ENCODE measurements around the gene EEF1G.
"Not testable (repeated sequence)": the region's sequence is repeated elsewhere in the genome, so short reads cannot be mapped to it uniquely, and the experiment has no call there.

The EEF1G gene

GRCh38 chr11:62573592-62574362 lies at the start of gene EEF1G:
EEF1G (minus strand) TSS chr11:62573891; CDS start chr11:62573842, 49 bp downstream.
- Histone ChIP-seq H3K36me3 (ENCODE audit: insufficient read depth, low read length) (peaks cover 54% of the 10 kb centered on the region), H3K27me3 (ENCODE audit: control insufficient read depth in 1 of 2, insufficient read depth in 2 of 2, low read length in 2 of 2) (no peaks in the 10 kb centered on the region), H3K4me3 (ENCODE audit: low read depth in 1 of 2, low read length in 2 of 2) (peak within 1 kb of the TSS; percentile 79 to 96), H3K27ac (ENCODE audit: low read depth, low read length) (peak within 1 kb of the TSS; percentile 94), H3K4me1 (ENCODE audit: insufficient read depth, low read length) (peaks cover 23% of the 10 kb centered on the region), H3K9me3 (ENCODE audit: low read length) (no peaks in the 10 kb centered on the region), H3K9ac (ENCODE audit: low read length) (peak within 1 kb of the TSS; percentile 86)

GRCh38 chr11:62622476-62623089 lies 48.9 kb upstream of the EEF1G start:
- H3K27ac ChIP-seq (ENCODE audit: low read depth, low read length), result peak overlapping the region; percentile 88
- peaks cover 16% of the 10 kb centered on the region for H3K4me1 ChIP-seq (ENCODE audit: insufficient read depth, low read length)
- peak overlapping the region; percentile 13 for H3K9ac ChIP-seq (ENCODE audit: low read length)
- H3K9me3 ChIP-seq (ENCODE audit: low read length), result no peaks in the 10 kb centered on the region
- peak overlapping the region in 1 of 2 donors; percentile 73 for H3K4me3 ChIP-seq (ENCODE audit: low read depth in 1 of 2, low read length in 2 of 2)
- H3K36me3 ChIP-seq (ENCODE audit: insufficient read depth, low read length), result peaks cover 27% of the 10 kb centered on the region
- no peaks in the 10 kb centered on the region for H3K27me3 ChIP-seq (ENCODE audit: control insufficient read depth in 1 of 2, insufficient read depth in 2 of 2, low read length in 2 of 2)

GRCh38 chr11:62621567-62622470 lies 48.1 kb upstream of the EEF1G start, which contains the start of gene B3GAT3:
B3GAT3 (minus strand) TSS chr11:62621986; CDS start chr11:62621947, 39 bp downstream.
- Histone ChIP-seq H3K27me3 (ENCODE audit: control insufficient read depth in 1 of 2, insufficient read depth in 2 of 2, low read length in 2 of 2) (no peaks in the 10 kb centered on the region), H3K27ac (ENCODE audit: low read depth, low read length) (peak within 1 kb of the TSS; percentile 88), H3K9me3 (ENCODE audit: low read length) (no peaks in the 10 kb centered on the region), H3K4me1 (ENCODE audit: insufficient read depth, low read length) (peaks cover 16% of the 10 kb centered on the region), H3K4me3 (ENCODE audit: low read depth in 1 of 2, low read length in 2 of 2) (peak within 1 kb of the TSS; percentile 73 to 76), H3K9ac (ENCODE audit: low read length) (peak within 1 kb of the TSS; percentile 17), H3K36me3 (ENCODE audit: insufficient read depth, low read length) (peaks cover 21% of the 10 kb centered on the region)

- Histone ChIP-seq H3K9ac (ENCODE audit: low read length) (peak overlapping the region; percentile 17), H3K36me3 (ENCODE audit: insufficient read depth, low read length) (peaks cover 21% of the 10 kb centered on the region), H3K27ac (ENCODE audit: low read depth, low read length) (peak overlapping the region; percentile 88), H3K27me3 (ENCODE audit: control insufficient read depth in 1 of 2, insufficient read depth in 2 of 2, low read length in 2 of 2) (no peaks in the 10 kb centered on the region), H3K4me1 (ENCODE audit: insufficient read depth, low read length) (peaks cover 16% of the 10 kb centered on the region), H3K9me3 (ENCODE audit: low read length) (no peaks in the 10 kb centered on the region), H3K4me3 (ENCODE audit: low read depth in 1 of 2, low read length in 2 of 2) (peak overlapping the region; percentile 73 to 76)
These were observed 47.4 kb upstream of the EEF1G start for GRCh38 chr11:62621027-62621566.

DNA sequence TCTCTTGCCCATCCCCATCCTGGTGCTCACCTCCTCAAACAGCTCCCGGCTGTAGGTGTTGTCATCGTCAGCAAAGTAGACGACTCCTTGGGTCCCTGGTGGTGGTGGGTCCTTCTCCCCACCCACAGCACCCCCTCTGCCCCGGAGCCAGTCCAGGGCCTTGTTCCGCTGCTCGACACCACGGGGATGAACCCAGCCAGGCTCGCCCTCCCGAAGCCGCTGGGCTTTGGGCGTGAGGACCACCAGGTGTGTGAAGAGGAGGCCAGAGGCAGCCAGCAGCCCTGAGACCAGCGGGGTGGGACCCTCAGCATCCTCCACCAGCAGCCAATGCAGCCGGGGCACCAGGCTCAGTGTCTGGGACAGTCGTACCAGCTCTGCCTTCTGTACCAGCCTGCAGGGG lies 43.3 kb upstream of the EEF1G start:
- H3K4me1 ChIP-seq (ENCODE audit: insufficient read depth, low read length), result peaks cover 20% of the 10 kb centered on the region
- H3K9ac ChIP-seq (ENCODE audit: low read length); H3K27me3 ChIP-seq (ENCODE audit: control insufficient read depth in 1 of 2, insufficient read depth in 2 of 2, low read length in 2 of 2); H3K9me3 ChIP-seq (ENCODE audit: low read length); H3K4me3 ChIP-seq (ENCODE audit: low read depth in 1 of 2, low read length in 2 of 2); H3K27ac ChIP-seq (ENCODE audit: low read depth, low read length): not testable (repeated sequence)
- H3K36me3 ChIP-seq (ENCODE audit: insufficient read depth, low read length), result peaks cover 16% of the 10 kb centered on the region

DNA sequence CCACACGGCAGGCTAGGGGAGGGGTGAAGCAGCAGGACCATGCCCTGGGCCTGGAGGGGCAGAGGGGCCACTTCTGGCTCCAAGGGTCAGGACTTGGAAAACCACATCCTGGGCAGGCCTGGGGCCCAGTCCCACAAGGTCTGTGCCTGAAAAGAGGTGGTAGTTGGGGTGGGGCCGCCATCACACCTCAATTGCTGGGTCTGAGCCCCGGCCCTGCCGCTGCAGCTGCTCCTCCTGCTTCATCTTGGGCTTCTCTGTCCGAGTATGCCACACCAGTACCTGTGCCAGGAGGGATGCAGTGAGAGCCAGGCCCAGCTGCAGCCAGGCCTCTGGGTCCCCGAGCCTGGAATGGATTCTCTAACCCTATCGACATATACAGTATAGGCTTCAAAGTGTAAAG lies 41.8 kb upstream of the EEF1G start:
- Histone ChIP-seq H3K27me3 (ENCODE audit: control insufficient read depth in 1 of 2, insufficient read depth in 2 of 2, low read length in 2 of 2) (no peaks in the 10 kb centered on the region), H3K36me3 (ENCODE audit: insufficient read depth, low read length) (peaks cover 16% of the 10 kb centered on the region), H3K4me3 (ENCODE audit: low read depth in 1 of 2, low read length in 2 of 2) (no peak overlapping the region), H3K9ac (ENCODE audit: low read length) (no peak overlapping the region), H3K9me3 (ENCODE audit: low read length) (no peaks in the 10 kb centered on the region), H3K4me1 (ENCODE audit: insufficient read depth, low read length) (peaks cover 25% of the 10 kb centered on the region), H3K27ac (ENCODE audit: low read depth, low read length) (no peak overlapping the region)

- Histone ChIP-seq H3K4me3 (ENCODE audit: low read depth in 1 of 2, low read length in 2 of 2) (no peak overlapping the region), H3K4me1 (ENCODE audit: insufficient read depth, low read length) (peaks cover 20% of the 10 kb centered on the region), H3K9me3 (ENCODE audit: low read length) (no peaks in the 10 kb centered on the region), H3K36me3 (ENCODE audit: insufficient read depth, low read length) (peaks cover 16% of the 10 kb centered on the region), H3K9ac (ENCODE audit: low read length) (no peak overlapping the region), H3K27ac (ENCODE audit: low read depth, low read length) (no peak overlapping the region), H3K27me3 (ENCODE audit: control insufficient read depth in 1 of 2, insufficient read depth in 2 of 2, low read length in 2 of 2) (no peaks in the 10 kb centered on the region)
These were observed 40.6 kb upstream of the EEF1G start for GRCh38 chr11:62614275-62614674.

DNA sequence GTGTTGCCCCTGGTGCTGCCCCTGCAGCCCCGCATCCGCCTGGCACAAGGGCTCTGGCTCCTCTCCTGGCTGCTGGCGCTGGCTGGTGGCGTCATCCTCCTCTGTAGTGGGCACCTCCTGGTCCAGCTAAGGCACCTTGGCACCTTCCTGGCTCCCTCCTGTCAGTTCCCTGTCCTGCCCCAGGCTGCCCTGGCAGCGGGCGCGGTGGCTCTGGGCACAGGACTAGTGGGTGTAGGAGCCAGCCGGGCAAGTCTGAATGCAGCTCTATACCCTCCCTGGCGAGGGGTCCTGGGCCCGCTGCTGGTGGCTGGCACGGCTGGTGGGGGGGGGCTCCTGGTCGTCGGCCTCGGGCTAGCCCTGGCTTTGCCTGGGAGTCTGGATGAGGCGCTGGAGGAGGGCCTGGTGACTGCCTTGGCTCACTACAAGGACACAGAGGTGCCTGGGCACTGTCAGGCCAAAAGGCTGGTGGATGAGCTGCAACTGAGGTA lies 39.6 kb upstream of the EEF1G start:
- no peaks in the 10 kb centered on the region for H3K9me3 ChIP-seq (ENCODE audit: low read length)
- H3K9ac ChIP-seq (ENCODE audit: low read length), result no peak overlapping the region
- peak overlapping the region; percentile 92 for H3K27ac ChIP-seq (ENCODE audit: low read depth, low read length)
- H3K4me3 ChIP-seq (ENCODE audit: low read depth in 1 of 2, low read length in 2 of 2), result peak overlapping the region; percentile 39 to 47
- H3K36me3 ChIP-seq (ENCODE audit: insufficient read depth, low read length), result peaks cover 16% of the 10 kb centered on the region
- H3K27me3 ChIP-seq (ENCODE audit: control insufficient read depth in 1 of 2, insufficient read depth in 2 of 2, low read length in 2 of 2), result no peaks in the 10 kb centered on the region
- peaks cover 20% of the 10 kb centered on the region for H3K4me1 ChIP-seq (ENCODE audit: insufficient read depth, low read length)

DNA sequence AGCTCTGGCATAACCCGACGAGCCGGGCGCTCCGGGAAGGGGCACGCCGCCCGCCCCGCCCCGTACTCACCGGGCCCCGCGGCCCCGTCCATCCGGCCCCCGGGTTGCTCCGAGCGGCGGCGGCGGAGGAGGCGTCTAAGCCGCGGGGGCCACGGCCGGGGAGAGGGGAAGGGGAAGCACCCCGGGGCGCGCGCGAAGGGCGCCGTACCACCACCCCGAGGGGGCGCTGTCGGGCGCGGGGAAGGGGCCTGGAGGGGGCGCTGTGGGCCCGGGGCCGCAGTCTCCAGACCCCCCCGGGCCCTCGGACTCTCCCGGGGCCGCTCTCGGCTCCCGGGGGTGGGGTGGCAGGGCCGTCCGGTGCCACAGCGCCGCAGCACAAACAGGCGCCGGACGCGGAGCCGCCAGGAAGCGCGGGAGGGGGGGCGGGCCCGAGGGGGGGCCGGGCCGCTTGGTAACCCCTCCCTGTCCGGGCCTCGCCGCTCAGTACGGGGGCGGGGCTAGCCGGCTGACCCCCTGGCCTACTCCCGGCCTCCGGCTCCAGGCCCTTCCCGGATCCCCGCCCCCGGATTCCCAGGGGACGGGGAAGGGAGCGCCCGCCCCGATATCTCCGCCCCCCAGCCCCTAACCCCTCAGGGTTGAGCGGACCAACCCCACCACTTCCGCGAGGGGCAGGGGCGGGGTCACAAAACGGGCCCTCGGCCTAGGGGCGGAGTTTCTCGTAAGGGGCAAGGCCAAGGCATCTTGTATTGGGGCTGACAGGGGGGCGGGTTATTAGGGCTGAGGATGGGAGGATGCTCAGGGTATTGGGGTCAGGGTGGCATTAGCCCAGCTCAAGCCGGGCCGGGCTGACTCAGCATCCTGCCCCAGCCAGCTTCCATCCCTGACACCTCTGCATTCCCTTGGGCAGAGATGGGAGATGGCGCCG lies 38.9 kb upstream of the EEF1G start, which contains the start of the genes EML3 and ROM1:
EML3 (minus strand) TSS at position 410 of the 925 bp plus-strand sequence; CDS start at position 92, 318 bp downstream.
ROM1 (plus strand) TSS at position 892 of the 925 bp plus-strand sequence; CDS start at position 917, 25 bp downstream.
- no peaks in the 10 kb centered on the region for H3K27me3 ChIP-seq (ENCODE audit: control insufficient read depth in 1 of 2, insufficient read depth in 2 of 2, low read length in 2 of 2)
- H3K4me1 ChIP-seq (ENCODE audit: insufficient read depth, low read length), result peaks cover 20% of the 10 kb centered on the region
- peak within 1 kb of the TSS; percentile 90 for H3K9ac ChIP-seq (ENCODE audit: low read length)
- H3K27ac ChIP-seq (ENCODE audit: low read depth, low read length), result peak within 1 kb of the TSS; percentile 92
- H3K4me3 ChIP-seq (ENCODE audit: low read depth in 1 of 2, low read length in 2 of 2), result peak within 1 kb of the TSS; percentile 39 to 89
- no peaks in the 10 kb centered on the region for H3K9me3 ChIP-seq (ENCODE audit: low read length)
- H3K36me3 ChIP-seq (ENCODE audit: insufficient read depth, low read length), result peaks cover 22% of the 10 kb centered on the region

Measured in muscle layer of colon (tissue), 2 donors.